Tibial nerve (tissue), 4 donors: Measurements from ENCODE around the gene GNG2. TPM values are rescaled to one million over a fixed set of nuclear protein-coding genes. Genes with fewer than 3 reads are reported as not detected.
A peak's percentile ranks its signal among the peaks of the same experiment; 100 is the strongest.

Experiments used
- DNase-seq, 2 donors: peaks; one replicate each; pipeline ENCODE4 v3.0.0-alpha.2; 2019; ENCODE audit warnings: low spot score in 2 of 2
- H3K27ac ChIP-seq, 4 donors: fragments of 200-600 bp; sonication (generic) in 3 of 4; one replicate each; pipeline ENCODE4 v1.5.1; 2017 to 2019; ENCODE audit warnings: mild to moderate bottlenecking in 1 of 4
- H3K27me3 ChIP-seq, 2 donors: fragments of 200-600 bp; sonication (generic) in 1 of 2; one replicate each; pipeline versions ENCODE4 v1.5.1 to v1.6.0; 2017 to 2019
- H3K36me3 ChIP-seq, 3 donors: fragments of 200-600 bp; sonication (generic); one replicate each; pipeline ENCODE4 v1.5.1; 2018 to 2019
- H3K4me1 ChIP-seq, 4 donors: fragments of 200-600 bp; sonication (generic) in 3 of 4; one replicate each; pipeline ENCODE4 v1.5.1; 2017 to 2019
- H3K4me3 ChIP-seq, 4 donors: fragments of 200-600 bp; sonication (generic) in 3 of 4; one replicate each; pipeline ENCODE4 v1.5.1; 2017 to 2019; ENCODE audit warnings: mild to moderate bottlenecking in 1 of 4, moderate library complexity in 1 of 4
- H3K9me3 ChIP-seq, 4 donors: fragments of 200-600 bp; sonication (generic) in 3 of 4; one replicate each; pipeline ENCODE4 v1.5.1; 2017 to 2019
- CTCF ChIP-seq, 5 experiments: fragments of 200-600 bp in 3 of 5; fragments of 450-650 bp in 2 of 5; sonication (generic) in 3 of 5; IDR thresholded peaks; one replicate each; pipeline ENCODE4 v1.5.1; 2016 to 2019; ENCODE audit warnings: antibody characterized with exemption in 5 of 5, mild to moderate bottlenecking in 3 of 5, moderate library complexity in 2 of 5
- EP300 ChIP-seq, 2 donors: sonication (generic); formaldehyde crosslinking; IDR thresholded peaks; one replicate each; pipeline ENCODE4 v1.6.1; 2017; ENCODE audit warnings: antibody characterized with exemption in 2 of 2, mild to moderate bottlenecking in 1 of 2
- POLR2A ChIP-seq, 2 donors: fragments of 450-650 bp; IDR thresholded peaks; one replicate each; pipeline ENCODE4 v1.6.1; 2017; ENCODE audit warnings: antibody characterized with exemption in 2 of 2, mild to moderate bottlenecking in 2 of 2, moderate library complexity in 2 of 2
- WGBS, 2 donors: methylation state at CpG; one replicate each; pipeline ENCODE4 v1.1.5; 2018; 5-methylcytosine and 5-hydroxymethylcytosine counted together
- total RNA-seq, 4 donors: library from RNA; depleted of rRNA; stranded (reverse); fragments of >200 nt; gene quantifications; one replicate each; pipeline ENCODE4 v1.1.0, GENCODE V29; 2016

Gene GNG2
- total RNA-seq, 4 donors from 2014 or later = 54.3 to 121 (median 73.3) TPM

GRCh38 chr14:51850651-51851050 lies 9.8 kb upstream of the GNG2 start:
- DNase-seq = no peak
- Histone ChIP-seq H3K9me3 (no peaks in the 10 kb centered on the region), H3K4me1 (peaks cover 0 to 18% (median 10%) of the 10 kb centered on the region in 4 donors), H3K27me3 (no peaks in the 10 kb centered on the region), H3K36me3 (no peaks in the 10 kb centered on the region), H3K4me3 (no peak overlapping the region), H3K27ac (peak overlapping the region in 1 of 4 donors; percentile 61)
- TF ChIP-seq EP300 (IDR thresholded peaks at IDR 0.05) = no peak
- TF ChIP-seq POLR2A (IDR thresholded peaks at IDR 0.05) = no peak
- TF ChIP-seq CTCF (IDR thresholded peaks at IDR 0.05) = no peak
- WGBS, 2 donors = 95 to 100% methylated on average over 1 of the region's 1 CpG

GRCh38 chr14:51852541-51852940 lies 7.9 kb upstream of the GNG2 start:
- no peaks in the 10 kb centered on the region for H3K36me3 ChIP-seq
- H3K9me3 ChIP-seq = no peaks in the 10 kb centered on the region
- H3K4me1 ChIP-seq = peaks cover 0 to 17% (median 3%) of the 10 kb centered on the region in 4 donors
- peak overlapping the region in 2 of 4 donors; percentile 3 to 67 for H3K27ac ChIP-seq
- no peaks in the 10 kb centered on the region for H3K27me3 ChIP-seq
- no peak overlapping the region for H3K4me3 ChIP-seq
- WGBS, 2 donors = 49 to 59% methylated on average over 4 of the region's 4 CpGs
- DNase-seq = no peak
- TF ChIP-seq EP300 (IDR thresholded peaks at IDR 0.05) (no peak), POLR2A (IDR thresholded peaks at IDR 0.05) (no peak)

GRCh38 chr14:51855234-51855633 lies 5.2 kb upstream of the GNG2 start:
- 36 to 37% methylated on average over 3 of the region's 3 CpGs for WGBS, 2 donors
- no peak for DNase-seq

GRCh38 chr14:51856792-51857296 lies 3.6 kb upstream of the GNG2 start:
- no peaks in the 10 kb centered on the region for H3K27me3 ChIP-seq
- no peak for TF ChIP-seq CTCF (IDR thresholded peaks at IDR 0.05)
- H3K4me1 ChIP-seq = peaks cover 0 to 40% (median 12%) of the 10 kb centered on the region in 4 donors
- no peaks in the 10 kb centered on the region for H3K9me3 ChIP-seq
- DNase-seq = no peak
- H3K27ac ChIP-seq = peak overlapping the region in 1 of 4 donors; percentile 62
- H3K4me3 ChIP-seq = no peak overlapping the region
- 75 to 96% methylated on average over 1 of the region's 1 CpG for WGBS, 2 donors
- H3K36me3 ChIP-seq = no peaks in the 10 kb centered on the region

More at GRCh38 chr14:51855234-51855633, 5.2 kb upstream of the GNG2 start:
- Histone ChIP-seq H3K4me3 (no peak overlapping the region), H3K36me3 (no peaks in the 10 kb centered on the region), H3K4me1 (peaks cover 0 to 35% (median 7%) of the 10 kb centered on the region in 4 donors), H3K9me3 (no peaks in the 10 kb centered on the region), H3K27ac (peak overlapping the region in 3 of 4 donors; percentile 14 to 64 (median 62)), H3K27me3 (no peaks in the 10 kb centered on the region)
- TF ChIP-seq CTCF (IDR thresholded peaks at IDR 0.05) (no peak), EP300 (IDR thresholded peaks at IDR 0.05) (no peak), POLR2A (IDR thresholded peaks at IDR 0.05) (no peak)

GRCh38 chr14:51859131-51859530 lies 1.3 kb upstream of the GNG2 start:
- no peaks in the 10 kb centered on the region for H3K36me3 ChIP-seq
- H3K27me3 ChIP-seq = no peaks in the 10 kb centered on the region
- no peaks in the 10 kb centered on the region for H3K9me3 ChIP-seq
- 74 to 78% methylated on average over 5 of the region's 5 CpGs for WGBS, 2 donors
- H3K4me3 ChIP-seq = no peak overlapping the region
- H3K4me1 ChIP-seq = peaks cover 0 to 45% (median 14%) of the 10 kb centered on the region in 4 donors
- H3K27ac ChIP-seq = peak overlapping the region in 2 of 4 donors; percentile 84 to 91
- no peak for DNase-seq
- TF ChIP-seq EP300 (IDR thresholded peaks at IDR 0.05) (no peak), POLR2A (IDR thresholded peaks at IDR 0.05) (no peak), CTCF (IDR thresholded peaks at IDR 0.05) (no peak)
